PC-3 (cell line): ENCODE measurements around the gene RAI1. TPM values are rescaled to one million over a fixed set of nuclear protein-coding genes. Genes with fewer than 3 reads are reported as not detected.
A peak's percentile ranks its signal among the peaks of the same experiment; 100 is the strongest.

ENCODE experiments used
- ATAC-seq: fragments of 200-7000 bp; cut with Tn5 transposase; 2 replicates; pipeline ENCODE4 v1.9.1; 2020; ENCODE audit warnings: mild to moderate bottlenecking, moderate library complexity
- BruUV-seq: library from RNA; stranded (reverse); fragments of 400-500 nt; replicated peaks from 2 replicates; lab custom pipeline; 2021; lab: Mats Ljungman, UMichigan
- CTCF ChIA-PET: fragments of 300-600 bp; sonication (Branson Sonifier 250); formaldehyde crosslinking; loops from one replicate; lab custom pipeline; 2022; ENCODE audit warnings: antibody characterized with exemption; lab: Charles Lee
- POLR2A ChIA-PET: fragments of 300-600 bp; sonication (Branson Sonifier 250); formaldehyde crosslinking; loops from one replicate; lab custom pipeline; 2022; ENCODE audit warnings: antibody characterized with exemption; ENCODE audit not compliant: unreplicated experiment; lab: Charles Lee
- DNase-seq: peaks from one replicate; pipeline ENCODE4 v3.0.0-alpha.2; 2015
- H2AFZ ChIP-seq: fragments of 300-600 bp; sonication (generic); 2 replicates; pipeline ENCODE4 v1.6.0; 2016; ENCODE audit warnings: antibody characterized with exemption, low read length
- H3F3A ChIP-seq: fragments of 300-600 bp; sonication (generic); one replicate; pipeline ENCODE4 v1.6.0; 2017; ENCODE audit warnings: antibody characterized with exemption, low read length, control low read depth, mild to moderate bottlenecking; ENCODE audit not compliant: unreplicated experiment
- H3K27ac ChIP-seq: fragments of 300-600 bp; sonication (generic); 2 replicates; pipeline ENCODE4 v1.5.1; 2016; ENCODE audit warnings: mild to moderate bottlenecking, low read length
- H3K27me3 ChIP-seq: fragments of 300-600 bp; sonication (generic); 2 replicates; pipeline ENCODE4 v1.6.1; 2016; ENCODE audit warnings: low read length, mixed read lengths
- H3K36me3 ChIP-seq: fragments of 300-600 bp; sonication (generic); 2 replicates; pipeline ENCODE4 v1.6.1; 2016; ENCODE audit warnings: low read depth, mixed run types, low read length, mixed read lengths
- H3K4me1 ChIP-seq: fragments of 300-600 bp; sonication (generic); 2 replicates; pipeline ENCODE4 v1.5.1; 2016; ENCODE audit warnings: low read length; ENCODE audit not compliant: insufficient read depth
- H3K4me2 ChIP-seq: fragments of 300-600 bp; sonication (generic); 2 replicates; pipeline ENCODE4 v1.6.0; 2016; ENCODE audit warnings: low read length
- H3K4me3 ChIP-seq: fragments of 300-600 bp; sonication (generic); 2 replicates; pipeline ENCODE4 v1.5.1; 2016; ENCODE audit warnings: mild to moderate bottlenecking, low read length, mixed read lengths
- H3K79me2 ChIP-seq: fragments of 300-600 bp; sonication (generic); 2 replicates; pipeline ENCODE4 v1.6.1; 2017; ENCODE audit warnings: low read length, mixed read lengths
- H3K9ac ChIP-seq: fragments of 300-600 bp; sonication (generic); 2 replicates; pipeline ENCODE4 v1.6.0; 2016; ENCODE audit warnings: mild to moderate bottlenecking, low read length
- H3K9me2 ChIP-seq: fragments of 300-600 bp; sonication (generic); replicated peaks from 2 replicates; pipeline ENCODE4 v1.6.1; 2016; ENCODE audit warnings: mixed run types, low read length, mixed read lengths
- H3K9me3 ChIP-seq: fragments of 300-600 bp; sonication (generic); 2 replicates; pipeline ENCODE4 v1.6.1; 2016; ENCODE audit warnings: low read length, mixed read lengths
- H4K20me1 ChIP-seq: fragments of 300-600 bp; sonication (generic); 2 replicates; pipeline ENCODE4 v1.6.1; 2016; ENCODE audit warnings: low read length, mixed read lengths
- EZH2 ChIP-seq: fragments of 300-600 bp; sonication (generic); IDR thresholded peaks from one replicate; pipeline ENCODE4 v1.6.1; 2017; ENCODE audit warnings: antibody characterized with exemption, mild to moderate bottlenecking, low read length; ENCODE audit not compliant: unreplicated experiment
- EZH2phosphoT487 ChIP-seq: fragments of 300-600 bp; sonication (generic); IDR thresholded peaks from 2 replicates; pipeline ENCODE4 v1.6.1; 2018; ENCODE audit warnings: mild to moderate bottlenecking, antibody characterized with exemption, low read length, borderline replicate concordance
- intact Hi-C: fragments of 100-400 bp; cut with micrococcal nuclease; formaldehyde crosslinking; loops from 2 replicates; pipeline ENCODE4 v1.9.0; 2023
- total RNA-seq: library from RNA; depleted of rRNA; stranded (reverse); fragments of >200 nt; gene quantifications from 2 replicates; pipeline ENCODE4 v1.2.3, GENCODE V29; 2014
- TF ChIP-seq, protein P1 (sequence below): fragments of 300-600 bp; sonication (generic); conservative IDR thresholded peaks from 2 replicates; pipeline ENCODE4 v1.5.1; 2017; ENCODE audit warnings: antibody characterized with exemption, low read depth, mild to moderate bottlenecking, low read length

RAI1 gene
- total RNA-seq, 1 experiment from 2014 or later: 33.0 TPM

DNA sequence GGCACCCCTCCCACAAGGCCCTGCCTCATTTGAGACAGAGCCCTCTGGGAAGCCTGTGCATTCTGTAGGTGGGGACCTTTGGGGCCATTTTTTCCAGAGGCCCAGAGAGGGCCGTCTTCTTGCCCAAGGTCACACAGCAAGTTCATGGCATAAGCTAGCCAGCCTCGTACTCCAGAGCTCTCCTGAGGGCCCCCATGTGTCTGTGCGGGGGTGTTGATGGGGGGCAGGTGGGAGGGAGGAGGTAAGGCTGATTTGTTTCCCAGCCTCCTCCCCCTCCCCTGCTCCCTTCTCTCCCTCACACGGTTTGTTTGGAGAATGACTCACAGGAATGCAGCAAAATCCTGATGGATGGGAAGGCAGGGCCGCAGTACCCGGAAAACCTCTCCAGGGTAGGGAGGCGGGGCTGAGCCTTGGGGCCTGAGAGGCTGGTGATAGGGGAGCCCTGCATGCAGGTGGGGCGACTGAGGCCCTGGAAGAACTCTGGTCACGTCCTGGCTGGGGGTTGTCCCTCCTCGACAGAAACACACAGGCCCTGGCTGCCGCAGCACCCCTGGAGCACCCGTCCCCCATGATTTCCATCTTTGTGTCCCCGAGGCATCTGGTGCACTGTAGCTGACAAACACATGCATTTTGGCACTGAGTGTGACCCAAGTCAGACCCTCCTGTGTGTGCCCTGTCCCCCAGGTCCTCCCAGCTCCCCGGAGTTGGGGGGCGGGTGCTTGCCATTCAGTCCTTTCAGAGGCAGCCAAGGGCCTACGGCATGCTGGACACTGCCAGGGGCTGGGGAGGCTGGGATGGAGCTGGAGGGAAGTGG lies 29.7 kb downstream of the RAI1 start:
- H3K9me3 ChIP-seq: no peaks in the 10 kb centered on the region
- H3F3A ChIP-seq: no peaks in the 10 kb centered on the region
- POLR2A ChIA-PET: interaction anchor here (0.7 kb wide), 1 partner anchor 1707 kb away, joined by 4 read pairs; no protein-coding TSS in a partner anchor
- peak; percentile 95 for DNase-seq
- peaks cover 90% of the 10 kb centered on the region for H3K79me2 ChIP-seq
- no peaks in the 10 kb centered on the region; the same call in 1 of the 2 replicates for H3K36me3 ChIP-seq
- BruUV-seq: no TSS peak
- H4K20me1 ChIP-seq: 0 out of 2 replicates have a peak, but pooled peaks cover 5% of the 10 kb centered on the region
- H3K27me3 ChIP-seq: no peaks in the 10 kb centered on the region
- CTCF ChIA-PET: no interaction called here
- H3K9ac ChIP-seq: peak overlapping the region; percentile 65
- ATAC-seq: peak; percentile 95
- H3K27ac ChIP-seq: peak overlapping the region; percentile 82
- H3K4me1 ChIP-seq: peaks cover 34% of the 10 kb centered on the region
- peak overlapping the region; percentile 74 for H3K4me2 ChIP-seq
- peak overlapping the region; percentile 15; the same call in 1 of the 2 replicates for H2AFZ ChIP-seq
- TF ChIP-seq EZH2 (no peak), EZH2phosphoT487 (no peak)
- TF ChIP-seq, protein P1, sequence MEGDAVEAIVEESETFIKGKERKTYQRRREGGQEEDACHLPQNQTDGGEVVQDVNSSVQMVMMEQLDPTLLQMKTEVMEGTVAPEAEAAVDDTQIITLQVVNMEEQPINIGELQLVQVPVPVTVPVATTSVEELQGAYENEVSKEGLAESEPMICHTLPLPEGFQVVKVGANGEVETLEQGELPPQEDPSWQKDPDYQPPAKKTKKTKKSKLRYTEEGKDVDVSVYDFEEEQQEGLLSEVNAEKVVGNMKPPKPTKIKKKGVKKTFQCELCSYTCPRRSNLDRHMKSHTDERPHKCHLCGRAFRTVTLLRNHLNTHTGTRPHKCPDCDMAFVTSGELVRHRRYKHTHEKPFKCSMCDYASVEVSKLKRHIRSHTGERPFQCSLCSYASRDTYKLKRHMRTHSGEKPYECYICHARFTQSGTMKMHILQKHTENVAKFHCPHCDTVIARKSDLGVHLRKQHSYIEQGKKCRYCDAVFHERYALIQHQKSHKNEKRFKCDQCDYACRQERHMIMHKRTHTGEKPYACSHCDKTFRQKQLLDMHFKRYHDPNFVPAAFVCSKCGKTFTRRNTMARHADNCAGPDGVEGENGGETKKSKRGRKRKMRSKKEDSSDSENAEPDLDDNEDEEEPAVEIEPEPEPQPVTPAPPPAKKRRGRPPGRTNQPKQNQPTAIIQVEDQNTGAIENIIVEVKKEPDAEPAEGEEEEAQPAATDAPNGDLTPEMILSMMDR: no peak
- no peaks in the 10 kb centered on the region for H3K9me2 ChIP-seq
- intact Hi-C loops: loop anchor here (1.0 kb wide), 1 partner anchor 18 kb away; no protein-coding TSS in a partner anchor
- peak overlapping the region; percentile 6; the same call in 1 of the 2 replicates for H3K4me3 ChIP-seq

DNA sequence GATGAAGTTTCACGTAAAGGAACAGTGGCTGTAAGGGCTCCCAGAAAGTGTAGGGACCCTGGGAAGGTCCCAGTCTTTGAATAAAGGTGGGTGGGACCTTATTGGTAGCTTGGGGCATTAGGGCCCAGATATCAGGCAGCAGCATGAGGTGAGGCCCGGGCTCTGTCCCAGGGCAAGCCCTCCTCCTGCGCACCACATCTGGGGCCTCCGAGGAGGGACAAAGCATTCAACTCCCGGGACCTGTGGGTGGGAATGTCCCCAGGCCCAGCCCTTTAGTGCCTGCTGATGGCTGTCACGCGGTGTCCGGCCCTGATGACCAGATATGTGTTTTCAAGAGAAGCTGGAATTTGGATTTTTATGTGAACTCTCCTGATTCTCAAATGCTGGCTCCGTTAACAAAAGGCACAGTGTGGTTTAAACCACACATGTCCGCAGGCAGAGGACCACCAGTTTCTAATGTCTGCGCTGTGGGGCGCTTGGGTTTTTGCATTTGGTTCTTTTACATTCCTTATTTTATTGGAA lies 30.4 kb downstream of the RAI1 start:
- DNase-seq: no peak
- Histone ChIP-seq H3K4me3 (no peak overlapping the region), H3K9ac (peak overlapping the region; percentile 65), H4K20me1 (peaks cover 13% of the 10 kb centered on the region; the same call in 1 of the 2 replicates), H3K9me3 (no peaks in the 10 kb centered on the region), H3K79me2 (peaks cover 90% of the 10 kb centered on the region), H3K4me1 (peaks cover 34% of the 10 kb centered on the region), H3K27me3 (no peaks in the 10 kb centered on the region), H3K4me2 (peak overlapping the region; percentile 74), H3K27ac (peak overlapping the region; percentile 82), H2AFZ (no peak overlapping the region), H3F3A (no peaks in the 10 kb centered on the region), H3K36me3 (no peaks in the 10 kb centered on the region; the same call in 1 of the 2 replicates), H3K9me2 (no peaks in the 10 kb centered on the region)
- no peak for TF ChIP-seq EZH2phosphoT487
- no peak for TF ChIP-seq EZH2
- TF ChIP-seq, protein P1: no peak
- ChIA-PET CTCF (no interaction called here), POLR2A (interaction anchor here (0.7 kb wide), 1 partner anchor 1707 kb away, joined by 4 read pairs; no protein-coding TSS in a partner anchor)
- BruUV-seq: no TSS peak
- no peak for ATAC-seq
- intact Hi-C loops: loop anchor here (1.0 kb wide), 1 partner anchor 18 kb away; no protein-coding TSS in a partner anchor
